GM12872 (cell line): ENCODE data around the gene SUMO4.

Source experiments
- TF ChIP-seq, protein P1 (sequence below): IDR thresholded peaks from 3 replicates; pipeline ENCODE4 v1.5.1; 2011; ENCODE audit warnings: low read depth, mild to moderate bottlenecking, low read length, moderate library complexity; ENCODE audit not compliant: insufficient read depth

The SUMO4 gene

DNA sequence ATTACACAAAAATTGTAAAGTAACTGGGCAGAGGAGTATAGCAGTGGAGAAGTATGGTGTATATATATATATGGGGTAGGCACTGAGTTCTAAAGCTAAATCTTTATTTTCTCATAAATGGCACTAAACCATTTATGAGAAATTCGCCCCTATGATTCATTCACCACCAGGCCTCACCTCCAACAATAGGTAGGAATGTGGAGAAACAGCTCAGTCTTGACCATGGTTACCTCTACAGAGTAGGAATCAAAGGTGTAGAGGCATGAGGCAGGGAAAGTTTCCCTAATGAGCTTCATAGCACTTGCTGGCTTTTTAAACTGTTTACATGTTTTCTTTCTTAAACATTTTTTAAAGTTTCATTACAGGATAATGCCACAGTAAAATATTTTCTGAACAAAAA is 36.9 kb upstream of the SUMO4 start:
- TF ChIP-seq, protein P1, sequence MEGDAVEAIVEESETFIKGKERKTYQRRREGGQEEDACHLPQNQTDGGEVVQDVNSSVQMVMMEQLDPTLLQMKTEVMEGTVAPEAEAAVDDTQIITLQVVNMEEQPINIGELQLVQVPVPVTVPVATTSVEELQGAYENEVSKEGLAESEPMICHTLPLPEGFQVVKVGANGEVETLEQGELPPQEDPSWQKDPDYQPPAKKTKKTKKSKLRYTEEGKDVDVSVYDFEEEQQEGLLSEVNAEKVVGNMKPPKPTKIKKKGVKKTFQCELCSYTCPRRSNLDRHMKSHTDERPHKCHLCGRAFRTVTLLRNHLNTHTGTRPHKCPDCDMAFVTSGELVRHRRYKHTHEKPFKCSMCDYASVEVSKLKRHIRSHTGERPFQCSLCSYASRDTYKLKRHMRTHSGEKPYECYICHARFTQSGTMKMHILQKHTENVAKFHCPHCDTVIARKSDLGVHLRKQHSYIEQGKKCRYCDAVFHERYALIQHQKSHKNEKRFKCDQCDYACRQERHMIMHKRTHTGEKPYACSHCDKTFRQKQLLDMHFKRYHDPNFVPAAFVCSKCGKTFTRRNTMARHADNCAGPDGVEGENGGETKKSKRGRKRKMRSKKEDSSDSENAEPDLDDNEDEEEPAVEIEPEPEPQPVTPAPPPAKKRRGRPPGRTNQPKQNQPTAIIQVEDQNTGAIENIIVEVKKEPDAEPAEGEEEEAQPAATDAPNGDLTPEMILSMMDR = no peak

GRCh38 chr6:149364557-149364956 is 35.5 kb upstream of the SUMO4 start:
- TF ChIP-seq, protein P1 = no peak

DNA sequence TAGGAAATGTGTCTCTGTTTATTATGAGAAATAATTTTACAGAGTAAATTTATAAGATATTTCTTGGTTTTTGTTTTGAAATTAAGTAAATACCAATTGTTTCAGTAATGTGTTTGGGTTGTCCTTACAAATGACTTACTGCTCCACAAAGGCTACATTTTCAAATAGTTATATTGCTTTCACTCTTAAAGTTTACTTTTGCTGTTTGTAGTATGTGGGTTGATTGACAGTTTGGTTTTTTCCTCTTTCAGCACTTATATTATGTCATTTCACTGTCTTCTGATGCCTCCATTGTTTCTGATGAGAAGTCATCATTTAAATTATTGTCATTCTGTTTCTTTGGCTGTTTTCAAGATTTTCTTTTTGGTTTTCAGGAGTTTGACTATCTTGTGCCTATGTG is 34.9 kb upstream of the SUMO4 start:
- TF ChIP-seq, protein P1 = no peak

DNA sequence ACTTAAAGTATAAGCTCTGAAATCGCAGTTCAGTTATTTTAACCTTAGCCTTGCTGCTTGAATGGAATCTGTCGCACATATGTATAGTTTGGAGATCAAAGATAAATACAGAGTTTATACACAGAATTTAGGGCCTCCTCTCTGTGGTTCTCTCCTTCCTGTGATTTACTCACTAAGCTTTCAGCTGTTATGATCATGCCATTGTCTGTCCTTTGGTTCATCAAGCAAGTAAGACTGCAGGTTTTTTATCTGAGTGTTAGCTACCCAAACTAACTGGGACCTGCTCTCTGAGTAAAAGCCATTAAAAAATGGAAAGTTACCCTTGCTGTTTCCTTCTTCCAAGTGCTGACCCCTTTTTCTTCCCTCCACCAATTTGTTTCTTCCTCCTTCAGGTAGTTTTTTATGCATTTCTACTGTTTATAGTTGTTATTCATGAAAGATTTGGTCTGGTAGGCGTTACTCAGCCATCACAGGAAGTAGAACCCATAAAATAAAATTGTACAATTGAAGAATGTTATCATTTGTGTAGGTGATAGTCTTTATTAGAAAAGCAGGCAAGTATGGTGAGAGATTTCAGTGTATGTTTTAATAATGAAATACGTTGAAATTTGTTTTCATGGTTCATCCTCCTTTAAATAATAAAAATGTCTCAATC is 33.7 kb upstream of the SUMO4 start:
- TF ChIP-seq, protein P1 = no peak

GRCh38 chr6:149368065-149368464 is 32.0 kb upstream of the SUMO4 start:
- TF ChIP-seq, protein P1 = no peak

DNA sequence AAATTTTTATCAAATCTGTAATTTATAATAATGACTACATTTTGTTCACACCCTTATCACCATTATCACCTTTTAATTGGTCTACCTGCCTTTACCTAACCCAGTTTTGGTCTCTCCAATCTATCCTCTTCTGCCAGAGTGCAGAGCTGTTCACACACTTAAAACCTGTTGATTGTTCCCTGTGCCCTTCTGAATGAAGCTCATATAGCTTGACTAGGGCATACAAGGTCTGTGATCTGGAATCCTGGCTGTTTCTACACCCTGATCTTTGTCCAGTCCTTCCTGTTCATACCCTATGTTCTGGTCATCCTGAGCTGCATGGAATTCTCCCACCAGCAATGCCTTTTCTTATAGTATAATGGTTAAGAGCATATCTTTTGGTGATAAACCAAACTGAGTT is 28.9 kb upstream of the SUMO4 start:
- TF ChIP-seq, protein P1 = no peak

DNA sequence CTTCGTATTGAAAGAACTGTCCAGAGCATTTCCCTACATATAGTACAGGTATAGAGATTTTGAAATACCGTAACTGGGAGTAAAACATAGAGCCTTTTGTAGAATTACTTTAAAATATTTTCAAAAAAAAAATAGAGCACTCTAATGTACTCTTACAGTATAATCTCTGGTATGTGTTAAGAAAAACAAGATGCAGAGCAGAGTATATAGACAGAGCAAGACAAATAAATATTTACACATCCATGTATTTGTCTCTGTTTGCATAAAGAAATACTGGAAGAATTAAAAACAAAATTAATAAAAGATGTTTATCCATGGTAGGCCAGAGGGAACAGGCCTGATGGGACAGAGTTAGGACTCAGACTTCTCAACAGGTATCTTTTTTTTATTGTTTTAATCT is 28.0 kb upstream of the SUMO4 start:
- TF ChIP-seq, protein P1 = no peak
